GM23338 (cell line): ENCODE data around the gene GPC5. TPM values are rescaled to one million over a fixed set of nuclear protein-coding genes. Genes with fewer than 3 reads are reported as not detected.

Source experiments
- ATAC-seq: fragments of 200-7000 bp; cut with Tn5 transposase; 3 replicates; pipeline ENCODE4 v1.9.1; 2020
- DNase-seq: peaks from one replicate; pipeline ENCODE4 v3.0.0-alpha.2; 2015; ENCODE audit warnings: low spot score
- H2AFZ ChIP-seq: fragments of 200-600 bp; sonication (generic); 2 replicates; pipeline ENCODE4 v1.8.0; 2016; ENCODE audit warnings: antibody characterized with exemption, mild to moderate bottlenecking, moderate library complexity
- H3F3A ChIP-seq: fragments of 200-600 bp; sonication (generic); replicated peaks from 2 replicates; pipeline ENCODE4 v1.8.0; 2017; ENCODE audit warnings: antibody characterized with exemption, mixed run types, low read depth
- H3K27ac ChIP-seq: fragments of 200-600 bp; sonication (generic); 2 replicates; pipeline ENCODE4 v1.6.1; 2016; ENCODE audit warnings: low read depth
- H3K27me3 ChIP-seq: fragments of 200-600 bp; sonication (generic); 2 replicates; pipeline ENCODE4 v1.8.0; 2016; ENCODE audit warnings: mild to moderate bottlenecking, mixed run types, moderate library complexity; ENCODE audit not compliant: insufficient read depth
- H3K36me3 ChIP-seq: fragments of 200-600 bp; sonication (generic); 2 replicates; pipeline ENCODE4 v1.8.0; 2016; ENCODE audit warnings: mild to moderate bottlenecking; ENCODE audit not compliant: insufficient read depth
- H3K4me1 ChIP-seq: fragments of 200-600 bp; sonication (generic); 2 replicates; pipeline ENCODE4 v1.8.0; 2016; ENCODE audit warnings: mild to moderate bottlenecking, moderate library complexity; ENCODE audit not compliant: insufficient read depth
- H3K4me2 ChIP-seq: fragments of 200-600 bp; sonication (generic); 2 replicates; pipeline ENCODE4 v1.7.1; 2017; ENCODE audit warnings: mixed run types
- H3K4me3 ChIP-seq: fragments of 200-600 bp; sonication (generic); 2 replicates; pipeline ENCODE4 v1.6.1; 2016; ENCODE audit warnings: mixed run types
- H3K79me2 ChIP-seq: fragments of 200-600 bp; sonication (generic); replicated peaks from 2 replicates; pipeline ENCODE4 v1.8.0; 2017; ENCODE audit warnings: mild to moderate bottlenecking; ENCODE audit not compliant: insufficient read depth
- H3K9me2 ChIP-seq: fragments of 200-600 bp; sonication (generic); 2 replicates; pipeline ENCODE4 v1.8.0; 2017; ENCODE audit not compliant: insufficient read depth
- H4K20me1 ChIP-seq: fragments of 200-600 bp; sonication (generic); replicated peaks from 2 replicates; pipeline ENCODE4 v1.8.0; 2017; ENCODE audit warnings: mild to moderate bottlenecking; ENCODE audit not compliant: insufficient read depth
- H3K27ac Mint-ChIP-seq: 2 replicates; pipeline ENCODE4 v1.8.0; 2020; ENCODE audit warnings: inconsistent platforms, mild to moderate bottlenecking, moderate library complexity, mixed read lengths
- H3K27me3 Mint-ChIP-seq: 3 replicates; pipeline ENCODE4 v1.8.0; 2022; ENCODE audit warnings: low read depth, mild to moderate bottlenecking, moderate library complexity, mixed read lengths, inconsistent platforms; ENCODE audit not compliant: insufficient read depth, poor library complexity
- H3K36me3 Mint-ChIP-seq: 3 replicates; pipeline ENCODE4 v1.8.0; 2021; ENCODE audit warnings: low read depth, mild to moderate bottlenecking, inconsistent platforms, moderate library complexity, mixed read lengths
- H3K4me1 Mint-ChIP-seq: 3 replicates; pipeline ENCODE4 v1.8.0; 2020; ENCODE audit warnings: mild to moderate bottlenecking, inconsistent platforms, mixed read lengths
- H3K4me3 Mint-ChIP-seq: 3 replicates; pipeline ENCODE4 v1.8.0; 2021; ENCODE audit warnings: moderate library complexity, mild to moderate bottlenecking, inconsistent platforms, mixed read lengths
- H3K9me3 Mint-ChIP-seq: 3 replicates; pipeline ENCODE4 v1.8.0; 2020; ENCODE audit warnings: moderate library complexity, mild to moderate bottlenecking, inconsistent platforms, mixed read lengths
- CREB1 ChIP-seq: fragments of 250-450 bp; sonication (Bioruptor Pico); IDR thresholded peaks from 2 replicates; pipeline ENCODE4 v1.5.0; 2020; ENCODE audit warnings: low read depth, mild to moderate bottlenecking, moderate library complexity
- EZH2 ChIP-seq: fragments of 200-600 bp; sonication (generic); IDR thresholded peaks from one replicate; pipeline ENCODE4 v1.8.0; 2017; ENCODE audit warnings: antibody characterized with exemption, mild to moderate bottlenecking, low read depth; ENCODE audit not compliant: unreplicated experiment
- EZH2phosphoT487 ChIP-seq: fragments of 200-600 bp; sonication (generic); IDR thresholded peaks from one replicate; pipeline ENCODE4 v1.8.1; 2018; ENCODE audit warnings: antibody characterized with exemption; ENCODE audit not compliant: unreplicated experiment
- JUNB ChIP-seq: IDR thresholded peaks from one replicate; pipeline ENCODE4 v1.6.1; 2016; ENCODE audit warnings: antibody characterized with exemption; ENCODE audit not compliant: unreplicated experiment
- NANOG ChIP-seq: IDR thresholded peaks from 2 replicates; pipeline ENCODE4 v1.6.1; 2016; ENCODE audit warnings: antibody characterized with exemption, borderline replicate concordance
- POLR2AphosphoS5 ChIP-seq: IDR thresholded peaks from 2 replicates; pipeline ENCODE4 v1.6.1; 2016; ENCODE audit warnings: antibody characterized with exemption, low read depth
- STAT1 ChIP-seq: IDR thresholded peaks from one replicate; pipeline ENCODE4 v1.6.1; 2016; ENCODE audit warnings: antibody characterized with exemption; ENCODE audit not compliant: unreplicated experiment
- ZNF114 ChIP-seq: fragments of 250-450 bp; sonication (Bioruptor Pico); IDR thresholded peaks from 2 replicates; pipeline ENCODE4 v1.5.0; 2020; ENCODE audit warnings: mild to moderate bottlenecking, moderate library complexity
- polyA plus RNA-seq: library from polyadenylated mRNA; unstranded; fragments of >200 nt; fragmentation: Nextera tagmentation; extraction: Ambion mirVana; gene quantifications from 2 replicates; pipeline ENCODE4 v1.2.1, GENCODE V29; 2016
- total RNA-seq: library from RNA; depleted of rRNA; stranded (reverse); fragments of >200 nt; shearing (Covaris generic); gene quantifications from 2 replicates; pipeline ENCODE4 v1.2.3, GENCODE V29; 2014
- TF ChIP-seq, protein P1 (sequence below): IDR thresholded peaks from 2 replicates; pipeline ENCODE4 v1.6.1; 2016; ENCODE audit warnings: antibody characterized with exemption
- TF ChIP-seq, protein P2 (sequence below): fragments of 250-450 bp; sonication (Bioruptor Pico); IDR thresholded peaks from 2 replicates; pipeline ENCODE4 v1.5.0; 2020; ENCODE audit warnings: mild to moderate bottlenecking, moderate library complexity
- TF ChIP-seq, protein P3 (sequence below): IDR thresholded peaks from one replicate; pipeline ENCODE4 v1.6.1; 2018; ENCODE audit warnings: antibody characterized with exemption; ENCODE audit not compliant: unreplicated experiment

Gene GPC5
- total and polyA plus RNA-seq, 2 experiments from 2014 or later = 0.95 to 1.1 TPM

DNA sequence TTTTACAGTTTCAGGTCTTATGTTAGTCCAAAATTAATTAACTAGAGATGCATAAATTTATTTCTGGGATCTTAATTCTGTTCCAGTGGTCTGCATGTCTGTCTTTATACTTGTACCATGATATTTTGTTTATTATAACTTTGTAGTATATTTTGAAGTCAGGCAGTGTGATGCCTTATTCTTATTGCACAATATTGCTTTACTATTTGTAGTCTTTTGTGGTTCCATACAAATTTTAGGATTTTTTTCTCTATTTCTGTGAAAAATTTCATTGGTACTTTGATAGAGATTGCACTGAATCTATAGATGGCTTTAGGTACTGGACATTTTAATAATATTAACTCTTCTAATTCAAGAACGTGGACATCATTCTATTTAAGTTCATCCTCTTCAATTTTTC, 304.0 kb downstream of the GPC5 start (continued):
- TF ChIP-seq, protein P1, sequence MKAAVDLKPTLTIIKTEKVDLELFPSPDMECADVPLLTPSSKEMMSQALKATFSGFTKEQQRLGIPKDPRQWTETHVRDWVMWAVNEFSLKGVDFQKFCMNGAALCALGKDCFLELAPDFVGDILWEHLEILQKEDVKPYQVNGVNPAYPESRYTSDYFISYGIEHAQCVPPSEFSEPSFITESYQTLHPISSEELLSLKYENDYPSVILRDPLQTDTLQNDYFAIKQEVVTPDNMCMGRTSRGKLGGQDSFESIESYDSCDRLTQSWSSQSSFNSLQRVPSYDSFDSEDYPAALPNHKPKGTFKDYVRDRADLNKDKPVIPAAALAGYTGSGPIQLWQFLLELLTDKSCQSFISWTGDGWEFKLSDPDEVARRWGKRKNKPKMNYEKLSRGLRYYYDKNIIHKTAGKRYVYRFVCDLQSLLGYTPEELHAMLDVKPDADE = no peak
- no peak for TF ChIP-seq ZNF114 (CRISPR knock-in tag)
- TF ChIP-seq EZH2 = no peak

DNA sequence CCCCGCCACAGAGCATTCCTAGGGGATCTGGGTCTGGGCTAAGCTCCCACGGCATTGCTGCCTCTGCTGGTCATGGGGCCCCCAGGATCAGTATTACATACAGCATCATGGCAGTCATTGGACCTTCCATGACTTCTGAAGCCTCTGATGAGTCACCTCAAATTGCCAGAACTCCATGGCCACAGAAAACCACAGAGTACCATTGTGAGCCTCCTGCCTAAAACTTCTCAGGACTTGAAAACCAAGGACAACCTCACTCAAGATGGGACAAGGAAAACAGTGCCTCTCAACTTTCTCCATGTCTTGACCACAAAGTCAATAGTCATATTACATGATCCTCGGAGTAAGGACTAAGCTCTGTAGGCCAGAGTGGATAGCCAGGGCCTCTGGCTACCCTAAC, 306.0 kb downstream of the GPC5 start:
- no peaks in the 10 kb centered on the region for H3K9me3 Mint-ChIP-seq
- H3K4me3 ChIP-seq = no peak overlapping the region
- ATAC-seq (no peak), DNase-seq (no peak)
- H3K27ac Mint-ChIP-seq = no peak overlapping the region
- H3K36me3 Mint-ChIP-seq = no peaks in the 10 kb centered on the region
- no peak overlapping the region for H2AFZ ChIP-seq
- no peak overlapping the region for H3K4me3 Mint-ChIP-seq
- no peaks in the 10 kb centered on the region for H3K27me3 ChIP-seq
- H3K4me1 Mint-ChIP-seq = no peaks in the 10 kb centered on the region
- no peak overlapping the region for H3K4me2 ChIP-seq
- H3F3A ChIP-seq = no peaks in the 10 kb centered on the region
- TF ChIP-seq JUNB = no peak
- H3K9me2 ChIP-seq = peaks cover 8% of the 10 kb centered on the region; the same call in 1 of the 2 replicates
- no peaks in the 10 kb centered on the region for H3K79me2 ChIP-seq
- no peaks in the 10 kb centered on the region for H3K4me1 ChIP-seq
- H4K20me1 ChIP-seq = no peaks in the 10 kb centered on the region
- H3K36me3 ChIP-seq = no peaks in the 10 kb centered on the region
- peaks cover 2% of the 10 kb centered on the region for H3K27me3 Mint-ChIP-seq
- H3K27ac ChIP-seq = no peak overlapping the region

DNA sequence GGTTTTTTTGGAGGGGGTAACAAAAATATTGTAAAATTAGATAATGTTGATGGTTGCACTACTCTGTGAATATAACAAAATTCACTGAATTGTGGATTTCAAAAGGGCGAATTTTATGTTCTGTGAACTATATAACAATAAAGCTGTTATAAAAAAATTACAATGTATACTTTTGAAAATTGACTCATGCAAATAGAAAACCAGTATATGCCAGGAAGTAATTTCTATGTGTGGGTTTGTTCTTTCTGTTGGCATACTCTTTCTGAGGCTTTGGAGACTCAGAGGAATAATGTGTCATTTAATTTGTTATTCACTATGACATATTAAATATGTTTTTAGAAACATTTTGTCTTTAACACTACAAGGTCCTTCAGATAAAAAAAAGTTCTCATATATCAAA, 310.1 kb downstream of the GPC5 start:
- Mint-ChIP-seq H3K27me3 (peaks cover 3% of the 10 kb centered on the region), H3K4me3 (no peak overlapping the region), H3K9me3 (no peaks in the 10 kb centered on the region), H3K4me1 (no peaks in the 10 kb centered on the region), H3K36me3 (no peaks in the 10 kb centered on the region), H3K27ac (no peak overlapping the region)
- H3K9me2 ChIP-seq = peaks cover 8% of the 10 kb centered on the region; the same call in 1 of the 2 replicates
- H3K4me1 ChIP-seq = no peaks in the 10 kb centered on the region
- H3K4me3 ChIP-seq = no peak overlapping the region
- H3K27ac ChIP-seq = no peak overlapping the region
- no peaks in the 10 kb centered on the region for H4K20me1 ChIP-seq
- H3F3A ChIP-seq = no peaks in the 10 kb centered on the region
- no peaks in the 10 kb centered on the region for H3K79me2 ChIP-seq
- ATAC-seq (no peak), DNase-seq (no peak)
- no peak overlapping the region for H3K4me2 ChIP-seq
- no peaks in the 10 kb centered on the region for H3K27me3 ChIP-seq
- no peaks in the 10 kb centered on the region for H3K36me3 ChIP-seq
- no peak overlapping the region for H2AFZ ChIP-seq
- TF ChIP-seq STAT1 (no peak), POLR2AphosphoS5 (no peak), ZNF114 (CRISPR knock-in tag) (no peak), JUNB (no peak), EZH2phosphoT487 (no peak), NANOG (no peak), CREB1 (CRISPR knock-in tag) (no peak)
- TF ChIP-seq, protein P2, sequence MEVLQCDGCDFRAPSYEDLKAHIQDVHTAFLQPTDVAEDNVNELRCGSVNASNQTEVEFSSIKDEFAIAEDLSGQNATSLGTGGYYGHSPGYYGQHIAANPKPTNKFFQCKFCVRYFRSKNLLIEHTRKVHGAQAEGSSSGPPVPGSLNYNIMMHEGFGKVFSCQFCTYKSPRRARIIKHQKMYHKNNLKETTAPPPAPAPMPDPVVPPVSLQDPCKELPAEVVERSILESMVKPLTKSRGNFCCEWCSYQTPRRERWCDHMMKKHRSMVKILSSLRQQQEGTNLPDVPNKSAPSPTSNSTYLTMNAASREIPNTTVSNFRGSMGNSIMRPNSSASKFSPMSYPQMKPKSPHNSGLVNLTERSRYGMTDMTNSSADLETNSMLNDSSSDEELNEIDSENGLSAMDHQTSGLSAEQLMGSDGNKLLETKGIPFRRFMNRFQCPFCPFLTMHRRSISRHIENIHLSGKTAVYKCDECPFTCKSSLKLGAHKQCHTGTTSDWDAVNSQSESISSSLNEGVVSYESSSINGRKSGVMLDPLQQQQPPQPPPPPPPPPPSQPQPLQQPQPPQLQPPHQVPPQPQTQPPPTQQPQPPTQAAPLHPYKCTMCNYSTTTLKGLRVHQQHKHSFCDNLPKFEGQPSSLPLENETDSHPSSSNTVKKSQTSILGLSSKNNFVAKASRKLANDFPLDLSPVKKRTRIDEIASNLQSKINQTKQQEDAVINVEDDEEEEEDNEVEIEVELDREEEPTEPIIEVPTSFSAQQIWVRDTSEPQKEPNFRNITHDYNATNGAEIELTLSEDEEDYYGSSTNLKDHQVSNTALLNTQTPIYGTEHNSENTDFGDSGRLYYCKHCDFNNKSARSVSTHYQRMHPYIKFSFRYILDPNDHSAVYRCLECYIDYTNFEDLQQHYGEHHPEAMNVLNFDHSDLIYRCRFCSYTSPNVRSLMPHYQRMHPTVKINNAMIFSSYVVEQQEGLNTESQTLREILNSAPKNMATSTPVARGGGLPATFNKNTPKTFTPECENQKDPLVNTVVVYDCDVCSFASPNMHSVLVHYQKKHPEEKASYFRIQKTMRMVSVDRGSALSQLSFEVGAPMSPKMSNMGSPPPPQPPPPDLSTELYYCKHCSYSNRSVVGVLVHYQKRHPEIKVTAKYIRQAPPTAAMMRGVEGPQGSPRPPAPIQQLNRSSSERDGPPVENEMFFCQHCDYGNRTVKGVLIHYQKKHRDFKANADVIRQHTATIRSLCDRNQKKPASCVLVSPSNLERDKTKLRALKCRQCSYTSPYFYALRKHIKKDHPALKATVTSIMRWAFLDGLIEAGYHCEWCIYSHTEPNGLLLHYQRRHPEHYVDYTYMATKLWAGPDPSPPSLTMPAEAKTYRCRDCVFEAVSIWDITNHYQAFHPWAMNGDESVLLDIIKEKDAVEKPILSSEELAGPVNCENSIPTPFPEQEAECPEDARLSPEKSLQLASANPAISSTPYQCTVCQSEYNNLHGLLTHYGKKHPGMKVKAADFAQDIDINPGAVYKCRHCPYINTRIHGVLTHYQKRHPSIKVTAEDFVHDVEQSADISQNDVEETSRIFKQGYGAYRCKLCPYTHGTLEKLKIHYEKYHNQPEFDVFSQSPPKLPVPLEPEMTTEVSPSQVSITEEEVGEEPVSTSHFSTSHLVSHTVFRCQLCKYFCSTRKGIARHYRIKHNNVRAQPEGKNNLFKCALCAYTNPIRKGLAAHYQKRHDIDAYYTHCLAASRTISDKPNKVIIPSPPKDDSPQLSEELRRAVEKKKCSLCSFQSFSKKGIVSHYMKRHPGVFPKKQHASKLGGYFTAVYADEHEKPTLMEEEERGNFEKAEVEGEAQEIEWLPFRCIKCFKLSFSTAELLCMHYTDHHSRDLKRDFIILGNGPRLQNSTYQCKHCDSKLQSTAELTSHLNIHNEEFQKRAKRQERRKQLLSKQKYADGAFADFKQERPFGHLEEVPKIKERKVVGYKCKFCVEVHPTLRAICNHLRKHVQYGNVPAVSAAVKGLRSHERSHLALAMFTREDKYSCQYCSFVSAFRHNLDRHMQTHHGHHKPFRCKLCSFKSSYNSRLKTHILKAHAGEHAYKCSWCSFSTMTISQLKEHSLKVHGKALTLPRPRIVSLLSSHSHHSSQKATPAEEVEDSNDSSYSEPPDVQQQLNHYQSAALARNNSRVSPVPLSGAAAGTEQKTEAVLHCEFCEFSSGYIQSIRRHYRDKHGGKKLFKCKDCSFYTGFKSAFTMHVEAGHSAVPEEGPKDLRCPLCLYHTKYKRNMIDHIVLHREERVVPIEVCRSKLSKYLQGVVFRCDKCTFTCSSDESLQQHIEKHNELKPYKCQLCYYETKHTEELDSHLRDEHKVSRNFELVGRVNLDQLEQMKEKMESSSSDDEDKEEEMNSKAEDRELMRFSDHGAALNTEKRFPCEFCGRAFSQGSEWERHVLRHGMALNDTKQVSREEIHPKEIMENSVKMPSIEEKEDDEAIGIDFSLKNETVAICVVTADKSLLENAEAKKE = no peak
- TF ChIP-seq, protein P3, sequence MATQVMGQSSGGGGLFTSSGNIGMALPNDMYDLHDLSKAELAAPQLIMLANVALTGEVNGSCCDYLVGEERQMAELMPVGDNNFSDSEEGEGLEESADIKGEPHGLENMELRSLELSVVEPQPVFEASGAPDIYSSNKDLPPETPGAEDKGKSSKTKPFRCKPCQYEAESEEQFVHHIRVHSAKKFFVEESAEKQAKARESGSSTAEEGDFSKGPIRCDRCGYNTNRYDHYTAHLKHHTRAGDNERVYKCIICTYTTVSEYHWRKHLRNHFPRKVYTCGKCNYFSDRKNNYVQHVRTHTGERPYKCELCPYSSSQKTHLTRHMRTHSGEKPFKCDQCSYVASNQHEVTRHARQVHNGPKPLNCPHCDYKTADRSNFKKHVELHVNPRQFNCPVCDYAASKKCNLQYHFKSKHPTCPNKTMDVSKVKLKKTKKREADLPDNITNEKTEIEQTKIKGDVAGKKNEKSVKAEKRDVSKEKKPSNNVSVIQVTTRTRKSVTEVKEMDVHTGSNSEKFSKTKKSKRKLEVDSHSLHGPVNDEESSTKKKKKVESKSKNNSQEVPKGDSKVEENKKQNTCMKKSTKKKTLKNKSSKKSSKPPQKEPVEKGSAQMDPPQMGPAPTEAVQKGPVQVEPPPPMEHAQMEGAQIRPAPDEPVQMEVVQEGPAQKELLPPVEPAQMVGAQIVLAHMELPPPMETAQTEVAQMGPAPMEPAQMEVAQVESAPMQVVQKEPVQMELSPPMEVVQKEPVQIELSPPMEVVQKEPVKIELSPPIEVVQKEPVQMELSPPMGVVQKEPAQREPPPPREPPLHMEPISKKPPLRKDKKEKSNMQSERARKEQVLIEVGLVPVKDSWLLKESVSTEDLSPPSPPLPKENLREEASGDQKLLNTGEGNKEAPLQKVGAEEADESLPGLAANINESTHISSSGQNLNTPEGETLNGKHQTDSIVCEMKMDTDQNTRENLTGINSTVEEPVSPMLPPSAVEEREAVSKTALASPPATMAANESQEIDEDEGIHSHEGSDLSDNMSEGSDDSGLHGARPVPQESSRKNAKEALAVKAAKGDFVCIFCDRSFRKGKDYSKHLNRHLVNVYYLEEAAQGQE = no peak
